HG02981 (cell line): ENCODE measurements around the gene ZNF341.

Experiments
- ATAC-seq: cut with Tn5 transposase; IDR thresholded peaks from one replicate; pipeline ENCODE4 v1.9.1; 2021; ENCODE audit warnings: mild to moderate bottlenecking, moderate library complexity; ENCODE audit not compliant: unreplicated experiment

ZNF341 gene

DNA sequence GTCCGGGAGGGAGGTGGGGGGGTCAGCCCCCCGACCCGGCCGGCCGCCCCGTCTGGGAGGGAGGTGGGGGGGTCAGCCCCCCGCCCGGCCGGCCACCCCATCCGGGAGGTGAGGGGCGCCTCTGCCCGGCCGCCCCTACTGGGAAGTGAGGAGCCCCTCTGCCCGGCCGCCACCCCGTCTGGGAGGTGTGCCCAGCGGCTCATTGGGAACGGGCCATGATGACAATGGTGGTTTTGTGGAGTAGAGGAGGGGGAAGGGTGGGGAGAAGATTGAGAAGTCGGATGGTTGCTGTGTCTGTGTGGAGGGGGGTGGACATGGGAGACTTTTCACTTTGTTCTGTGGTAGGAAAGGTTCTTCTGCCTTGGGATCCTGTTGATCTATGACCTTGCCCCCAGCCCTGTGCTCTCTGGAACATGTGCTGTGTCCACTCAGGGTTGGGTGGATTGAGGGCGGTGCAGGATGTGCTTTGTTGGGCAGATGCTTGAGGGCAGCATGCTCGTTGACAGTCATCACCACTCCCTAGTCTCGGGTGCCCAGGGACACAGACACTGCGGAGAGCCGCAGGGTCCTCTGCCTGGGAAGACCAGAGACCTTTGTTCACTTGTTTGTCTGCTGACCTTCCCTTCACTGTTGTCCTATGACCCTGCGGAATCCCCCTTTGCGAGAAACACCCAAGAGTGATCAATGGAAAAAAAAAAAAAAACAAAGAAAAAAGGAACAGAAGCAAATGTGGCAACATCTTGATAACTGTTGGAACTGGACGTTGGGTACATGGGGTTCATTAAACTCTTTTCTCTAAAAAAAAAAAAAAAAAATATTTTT, 30.0 kb upstream of the ZNF341 start:
- no peak for ATAC-seq

DNA sequence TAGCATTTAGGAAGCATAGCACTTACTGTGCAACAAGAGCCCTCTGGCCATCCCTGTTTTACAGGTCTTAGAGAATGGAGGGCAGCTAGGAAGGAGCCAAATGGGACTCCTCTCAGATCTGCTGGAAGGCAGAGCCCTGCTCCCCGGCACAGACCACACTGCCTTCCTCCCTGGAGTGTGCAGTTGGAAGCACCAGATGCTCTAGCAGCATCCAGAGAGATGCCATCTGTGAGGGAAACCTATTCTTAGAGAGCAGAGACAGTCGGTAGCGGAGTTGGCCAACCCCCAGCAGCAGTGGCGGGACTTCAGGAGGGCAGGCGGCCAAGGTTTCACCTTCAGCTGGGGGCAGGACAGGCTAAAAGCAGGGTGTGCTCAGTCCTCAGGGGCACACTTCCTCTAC, 28.9 kb upstream of the ZNF341 start:
- ATAC-seq: no peak

DNA sequence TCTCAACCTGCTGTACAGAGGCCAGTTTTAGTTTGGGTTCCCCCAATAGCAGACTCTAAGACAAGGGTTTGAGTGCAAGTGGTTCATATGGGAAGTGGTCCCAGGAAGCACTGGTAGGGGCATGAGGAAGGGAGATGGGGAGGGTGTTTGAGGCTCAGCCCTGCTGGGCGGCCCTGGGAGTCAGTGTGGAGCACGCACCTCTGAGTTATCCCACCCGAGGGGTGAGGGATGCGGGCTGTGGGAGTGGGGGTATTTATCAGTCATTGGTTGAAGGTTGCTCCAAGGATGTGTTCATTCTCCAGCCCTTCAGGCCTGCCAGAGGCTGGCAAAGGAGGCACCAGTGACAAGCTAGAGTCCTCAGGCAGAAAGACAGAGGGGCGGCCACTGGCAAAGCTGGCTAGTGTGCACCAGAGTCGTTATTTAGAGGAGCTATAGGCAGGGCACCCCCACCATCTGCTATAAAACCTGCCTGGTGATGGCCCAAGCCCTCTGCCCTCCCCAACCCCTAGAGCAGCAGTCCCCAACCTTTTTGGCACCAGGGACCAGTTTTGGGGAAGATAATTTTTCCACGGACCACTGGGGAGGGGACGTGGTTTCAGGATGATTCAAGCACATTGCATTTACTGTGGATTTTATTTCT, 28.2 kb upstream of the ZNF341 start:
- no peak for ATAC-seq

DNA sequence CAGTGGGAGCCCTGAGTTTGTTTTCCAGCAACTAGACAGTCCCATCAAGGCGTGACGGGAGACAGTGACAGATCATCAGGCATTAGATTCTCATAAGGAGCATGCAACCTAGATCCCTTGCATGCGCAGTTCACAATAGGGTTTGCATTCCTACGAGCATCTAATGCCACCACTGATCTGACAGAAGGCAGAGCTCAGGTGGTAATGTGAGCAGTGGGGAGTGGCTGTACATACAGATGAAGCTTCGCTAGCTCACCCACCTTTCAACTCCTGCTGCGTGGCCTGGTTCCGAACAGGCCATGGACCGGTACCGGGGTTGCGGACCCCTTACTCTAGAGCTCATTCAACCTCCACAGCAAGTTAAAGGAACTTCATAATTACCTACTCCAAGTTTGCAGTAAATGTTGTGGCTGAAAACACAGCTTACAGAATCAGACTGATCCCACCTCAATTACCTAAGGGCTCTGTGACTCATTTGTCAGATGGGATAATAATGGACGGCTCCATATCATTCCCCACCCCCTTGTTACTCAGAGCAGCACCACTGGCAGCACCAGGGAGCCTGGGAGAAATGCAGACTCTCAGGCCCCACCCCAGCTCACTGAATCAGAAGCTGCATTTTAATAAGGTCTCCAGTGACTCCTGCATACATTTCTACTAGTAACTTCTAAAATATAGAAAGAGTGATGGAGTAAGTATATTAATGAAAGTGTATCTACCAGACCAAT, 27.4 kb upstream of the ZNF341 start:
- ATAC-seq: no peak

DNA sequence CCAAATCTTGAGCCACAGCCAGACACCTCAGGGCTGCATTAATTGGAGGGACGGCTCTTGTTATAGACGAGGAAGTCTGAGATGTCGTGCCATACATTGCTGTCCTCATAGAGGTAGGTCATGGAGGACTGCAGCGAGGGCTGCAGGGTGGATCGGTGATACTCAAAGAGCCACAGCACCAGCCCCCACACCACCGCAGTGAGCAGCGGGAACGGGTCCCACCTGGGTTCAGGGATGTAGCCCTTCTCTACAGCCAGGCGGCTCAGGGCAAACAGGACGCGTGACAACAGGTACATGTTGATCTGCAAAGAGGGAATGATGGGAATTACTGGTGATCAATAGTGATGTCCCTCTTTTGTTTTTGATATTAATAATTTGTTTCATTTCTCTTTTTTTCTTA, 24.1 kb upstream of the ZNF341 start:
- ATAC-seq: no peak

DNA sequence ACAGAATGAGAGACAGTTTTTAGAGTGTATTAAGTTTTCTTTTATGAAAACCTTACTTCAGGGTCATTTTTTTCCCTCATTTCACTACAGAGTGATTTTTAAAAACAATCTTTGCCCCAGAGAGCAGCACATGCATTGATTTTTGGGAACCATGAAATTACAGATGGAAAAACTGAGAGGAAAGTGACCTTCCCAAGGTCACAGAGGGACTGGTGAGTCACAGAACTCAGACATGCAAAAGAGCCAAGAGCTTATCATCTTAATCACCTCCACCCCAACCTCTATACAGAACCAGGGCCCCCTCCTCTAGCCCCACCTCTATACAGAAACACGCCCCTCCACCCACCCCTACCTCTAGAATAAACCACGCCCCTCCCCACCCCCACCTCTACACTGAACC, 22.4 kb upstream of the ZNF341 start:
- no peak for ATAC-seq

DNA sequence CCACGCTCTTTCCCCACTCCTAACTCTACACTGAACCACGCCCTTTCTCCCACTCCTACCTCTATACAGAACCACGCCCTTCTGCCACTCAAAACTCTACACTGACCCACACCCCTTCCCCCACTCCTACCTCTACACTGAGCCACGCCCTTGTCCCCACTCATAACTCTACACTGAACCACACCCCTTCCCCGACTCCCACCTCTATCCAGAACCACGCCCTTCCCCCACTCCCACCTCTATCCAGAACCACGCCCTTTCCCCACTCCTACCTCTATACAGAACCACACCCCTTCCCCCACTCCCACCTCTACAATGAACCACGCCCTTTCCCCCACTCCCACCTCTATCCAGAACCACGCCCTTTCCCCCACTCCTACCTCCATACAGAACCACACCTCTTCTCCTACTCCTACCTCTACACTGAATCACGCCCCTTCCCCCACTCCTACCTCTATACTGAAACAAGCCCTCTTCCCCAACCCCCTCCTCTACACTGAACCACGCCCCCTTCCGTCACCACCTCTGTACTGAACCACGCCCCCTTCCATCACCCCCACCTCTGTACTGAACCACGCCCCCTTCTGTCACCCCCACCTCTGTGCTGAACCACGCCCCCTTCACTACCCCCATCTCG, 21.8 kb upstream of the ZNF341 start:
- no peak for ATAC-seq

DNA sequence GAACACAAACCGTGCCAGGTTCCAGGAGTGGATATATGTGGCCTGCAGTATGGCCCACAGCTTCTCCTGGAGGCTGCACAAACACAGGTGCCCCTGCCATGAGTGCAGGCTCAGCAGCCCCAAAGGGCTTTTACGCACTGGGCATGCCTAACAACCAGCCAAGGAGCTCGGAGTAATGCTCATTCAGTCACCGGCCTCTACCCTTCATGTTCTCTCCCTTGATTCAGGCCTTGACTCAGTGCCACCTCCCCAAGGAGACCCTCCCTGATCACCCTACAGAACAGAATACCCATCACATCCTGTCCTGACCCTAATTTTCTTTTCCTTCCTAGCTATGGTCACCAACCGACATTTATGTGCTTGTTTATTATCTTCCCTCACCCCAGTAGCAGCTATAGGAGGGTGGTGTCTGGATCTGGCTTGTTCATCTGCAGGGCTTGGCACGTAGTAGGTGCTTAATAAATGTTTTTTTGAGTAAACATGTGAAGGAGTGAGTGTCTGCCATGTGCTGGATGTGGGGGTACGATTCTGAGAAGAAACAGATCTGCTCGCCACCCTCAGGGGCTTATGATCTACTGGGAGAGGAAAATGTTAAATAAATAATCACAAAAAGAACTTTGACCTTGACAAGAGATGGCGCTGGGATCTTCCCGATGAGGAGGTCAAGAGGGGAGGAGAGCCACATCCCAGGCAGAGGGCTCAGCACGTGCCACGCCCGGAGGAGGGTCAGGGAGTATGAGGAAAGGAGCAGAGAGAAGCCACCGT, 20.9 kb upstream of the ZNF341 start:
- ATAC-seq: no peak

DNA sequence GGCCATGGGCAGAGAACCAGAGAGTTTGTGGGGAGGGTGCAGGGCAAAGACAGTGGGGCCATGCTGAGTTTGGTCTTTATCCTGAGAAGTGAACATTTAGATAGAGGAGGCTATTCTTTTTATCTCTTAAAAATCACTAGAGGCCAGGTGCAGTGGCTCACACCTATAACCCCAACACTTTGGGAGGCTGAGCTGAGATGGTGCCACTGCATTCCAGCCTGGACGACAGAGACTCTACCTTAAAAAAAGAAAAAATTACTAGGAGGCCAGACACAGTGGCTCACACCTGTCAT, 20.4 kb upstream of the ZNF341 start:
- ATAC-seq: no peak

DNA sequence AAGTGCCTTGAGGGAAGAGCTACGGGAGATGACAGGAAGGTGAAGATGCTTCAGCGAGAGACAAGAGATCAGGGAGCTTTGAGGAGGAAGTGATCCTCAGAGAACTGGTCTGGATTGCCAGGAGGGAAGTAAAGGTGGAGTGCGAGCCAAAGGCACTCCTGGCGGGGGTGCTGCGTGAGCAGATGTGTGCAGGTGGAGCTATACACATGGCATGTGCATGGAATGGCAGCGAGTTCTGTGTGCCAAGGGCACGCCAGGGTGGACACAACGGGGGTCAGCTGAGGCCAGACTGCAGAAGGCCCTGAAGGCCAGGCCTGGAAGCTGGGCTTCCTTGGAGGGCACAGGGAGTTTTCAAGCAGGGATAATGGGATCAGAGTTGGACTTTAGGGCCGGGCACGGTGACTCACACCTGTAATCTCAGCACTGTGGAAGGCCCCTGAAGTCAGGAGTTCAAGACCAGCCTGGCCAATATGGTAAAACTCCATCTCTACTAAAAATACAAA, 17.9 kb upstream of the ZNF341 start:
- ATAC-seq: no peak

DNA sequence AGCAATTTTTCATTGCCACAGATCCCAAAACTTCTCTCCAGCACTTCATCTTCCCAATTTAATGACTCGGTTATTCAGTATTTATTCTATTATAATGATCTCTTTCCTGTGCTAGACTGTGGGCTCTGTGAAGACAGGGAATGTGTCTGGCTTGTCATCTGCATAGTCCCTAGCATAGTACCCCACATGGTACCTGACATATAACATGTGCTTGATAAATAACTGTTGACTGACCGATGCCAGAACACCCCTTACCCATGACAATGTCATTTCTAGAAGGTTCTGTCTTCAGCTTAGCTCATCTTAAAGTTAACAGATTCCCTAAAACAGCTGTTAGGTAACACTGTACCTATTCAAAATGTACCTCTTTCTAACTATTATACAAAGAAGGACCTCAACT, 15.3 kb upstream of the ZNF341 start:
- no peak for ATAC-seq

DNA sequence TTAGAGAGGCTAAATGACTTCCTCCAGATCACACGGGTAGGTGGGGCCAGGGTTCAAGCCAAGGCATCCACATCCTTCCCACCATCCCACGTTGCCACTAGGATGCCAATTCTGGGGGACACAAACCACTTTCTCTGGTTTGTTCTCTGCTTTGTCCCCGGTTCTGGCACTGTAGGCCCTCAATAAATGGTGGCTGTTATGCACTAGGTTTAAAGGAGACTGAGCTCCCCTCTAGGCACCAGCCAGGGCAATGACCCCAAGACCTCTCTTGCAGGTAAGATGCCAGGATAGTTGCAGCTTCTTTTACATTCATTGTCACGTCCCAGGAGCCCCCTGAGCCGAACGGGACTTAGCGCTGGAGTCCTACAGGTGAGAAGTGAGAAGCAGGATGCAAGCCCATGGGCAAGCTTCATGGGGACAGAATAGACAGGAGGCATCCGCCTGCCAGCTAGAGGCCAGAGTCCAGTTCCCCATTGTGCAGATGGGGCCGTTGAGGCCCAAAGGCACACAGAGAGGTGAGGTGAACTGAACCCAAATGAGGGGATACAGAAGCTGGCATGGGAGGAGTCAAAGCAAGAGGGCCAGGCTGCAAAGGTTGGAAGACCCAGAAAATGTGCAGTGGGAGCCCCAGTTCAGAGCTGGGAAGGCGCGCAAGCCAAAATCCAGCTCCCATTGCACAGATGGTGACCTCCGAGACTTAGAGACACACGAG, 12.4 kb upstream of the ZNF341 start:
- no peak for ATAC-seq

DNA sequence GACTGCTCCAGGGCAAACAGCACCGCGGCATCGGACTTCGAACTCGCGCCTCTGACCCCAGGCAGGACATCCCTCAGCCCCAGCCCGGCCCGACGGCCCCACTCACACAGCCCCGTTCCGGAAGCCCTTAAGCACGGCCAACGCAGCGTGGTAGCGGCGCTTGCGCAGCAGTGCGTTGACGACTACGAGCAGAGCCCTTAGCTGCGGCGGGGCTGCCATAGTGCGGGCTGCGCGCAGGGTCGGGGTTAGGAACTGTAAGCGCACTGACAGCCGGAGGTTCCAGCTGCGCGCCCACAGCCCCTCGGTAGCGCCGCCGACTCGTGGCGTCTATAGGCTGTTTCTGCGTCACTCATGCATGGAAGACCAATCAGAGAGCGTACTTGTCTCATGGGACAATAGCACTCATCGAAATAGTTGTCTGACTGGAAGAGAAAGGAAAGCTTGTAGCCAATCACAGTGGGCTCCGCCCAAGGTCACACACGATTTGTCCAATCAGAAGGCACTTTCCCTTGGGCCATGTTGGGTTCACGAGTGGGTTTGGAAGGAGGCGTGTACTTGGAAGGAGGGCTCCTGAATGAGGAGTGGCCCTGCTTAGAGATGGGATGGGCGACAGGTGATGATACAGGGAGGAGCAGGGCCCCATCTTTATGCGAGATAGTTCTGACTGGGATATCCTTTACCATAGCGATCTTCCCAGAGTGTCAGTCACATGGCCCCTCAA, 11.6 kb upstream of the ZNF341 start, which contains the start of gene PXMP4:
PXMP4 (minus strand) TSS at position 322 of the 721 bp plus-strand sequence; CDS start at position 219, 103 bp downstream.
- ATAC-seq: peak; percentile 95

DNA sequence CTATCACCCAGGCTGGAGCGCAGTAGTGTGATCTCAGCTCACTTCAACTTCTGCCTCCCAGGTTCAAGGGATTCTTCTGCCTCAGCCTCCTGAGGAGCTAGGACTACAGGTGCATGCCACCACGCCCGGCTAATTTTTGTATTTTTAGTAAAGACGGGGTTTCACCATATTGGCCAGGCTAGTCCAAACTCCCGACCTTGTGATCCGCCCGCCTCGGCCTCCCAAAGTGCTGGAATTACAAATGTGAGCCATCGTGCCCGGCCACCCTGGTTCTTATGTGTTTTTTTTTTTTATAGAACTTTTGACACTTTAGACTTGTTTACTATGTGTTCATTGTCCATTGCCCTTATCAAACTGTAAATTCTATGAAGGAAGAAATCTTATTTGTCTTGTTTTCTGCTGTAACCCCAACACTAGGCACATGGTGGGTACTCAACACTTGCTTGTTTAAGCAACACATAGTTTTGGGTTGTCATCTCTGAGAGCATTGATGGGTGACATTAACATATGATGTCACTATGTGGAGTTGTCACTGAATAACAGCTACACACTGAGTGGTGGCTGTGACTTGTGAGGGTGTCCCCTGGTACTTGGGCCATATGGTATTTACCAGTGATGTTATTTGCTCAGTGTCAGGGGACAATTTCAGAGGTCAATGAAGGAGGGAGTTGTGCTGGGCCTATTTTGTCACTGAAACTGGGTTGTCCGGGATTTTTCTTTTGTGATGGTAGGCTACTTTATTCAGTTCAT, 10.2 kb upstream of the ZNF341 start:
- no peak for ATAC-seq

DNA sequence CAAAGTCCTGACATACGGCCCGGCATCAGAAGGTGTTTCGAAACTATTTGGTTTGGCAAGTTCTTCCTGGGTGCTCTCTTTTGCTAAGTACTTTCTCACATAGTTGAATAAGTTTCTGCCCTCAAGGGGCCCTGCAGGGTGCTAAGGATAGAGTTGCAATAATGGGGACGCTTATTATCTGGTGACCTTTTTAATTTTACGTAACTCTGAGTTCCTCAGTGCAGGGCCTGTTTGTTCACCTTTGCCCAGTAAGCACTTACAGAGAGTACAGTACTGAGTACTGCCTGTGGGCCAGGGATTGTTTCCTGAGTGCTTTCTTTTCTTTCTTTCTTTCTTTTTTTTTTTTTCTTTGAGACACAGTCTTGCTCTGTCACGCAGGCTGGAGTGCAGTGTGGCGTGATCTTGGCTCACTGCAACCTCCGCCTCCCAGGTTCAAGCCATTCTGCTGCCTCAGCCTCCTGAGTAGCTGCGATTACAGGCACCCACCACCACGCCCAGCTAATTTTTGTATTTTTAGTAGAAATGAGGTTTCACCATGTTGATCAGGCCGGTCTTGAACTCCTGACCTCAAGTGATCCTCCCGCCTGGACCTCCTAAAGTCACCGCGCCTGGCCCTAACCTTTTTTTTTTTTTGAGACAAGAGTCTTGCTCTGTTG, 7.2 kb upstream of the ZNF341 start:
- no peak for ATAC-seq

DNA sequence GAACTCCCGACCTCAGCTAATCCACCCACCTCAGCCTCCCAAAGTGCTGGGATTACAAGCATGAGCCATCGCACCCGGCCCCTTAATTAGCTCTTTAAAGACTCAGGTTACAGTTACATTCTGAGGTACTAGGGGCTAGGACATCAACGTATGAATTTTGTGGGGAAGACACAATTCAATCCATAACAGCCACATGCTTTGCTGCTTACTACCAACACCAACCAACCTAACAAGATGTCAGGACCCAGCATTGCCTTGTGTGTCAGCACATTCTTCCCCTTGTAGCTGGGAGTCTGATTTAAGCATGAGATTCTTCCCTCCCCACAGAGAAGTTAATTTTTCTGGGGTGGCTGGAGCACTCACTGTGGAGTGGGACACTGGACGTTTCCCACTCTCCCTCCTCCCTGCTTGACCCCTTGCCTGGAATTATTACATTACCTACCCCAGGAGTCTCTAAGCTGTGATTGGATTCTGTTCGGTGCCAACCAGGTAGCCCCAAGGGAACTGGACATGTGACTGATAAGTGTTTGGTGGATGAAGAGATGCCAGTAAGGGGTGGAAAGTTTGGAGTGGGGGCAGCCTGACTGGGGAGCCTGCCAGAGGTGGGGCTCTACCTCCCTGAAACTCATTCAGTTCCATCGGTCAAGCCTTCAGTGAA, 6.1 kb upstream of the ZNF341 start:
- ATAC-seq: no peak

DNA sequence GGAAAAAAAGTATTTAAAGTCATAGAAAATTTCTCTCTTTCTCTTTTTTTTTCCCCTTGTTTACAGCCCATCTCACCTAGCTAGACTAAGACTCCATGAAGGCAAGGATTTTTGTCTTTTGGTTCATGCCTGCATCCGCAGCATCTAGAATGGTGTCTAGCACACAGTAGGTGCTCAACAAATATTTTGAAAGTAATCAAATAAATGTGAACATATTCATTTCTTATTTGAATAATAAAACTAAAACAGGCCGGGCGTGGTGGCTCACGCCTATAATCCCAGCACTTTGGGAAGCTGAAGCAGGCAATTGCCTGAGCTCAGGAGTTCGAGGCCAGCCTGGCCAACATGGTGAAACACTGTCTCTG, 4.7 kb upstream of the ZNF341 start:
- ATAC-seq: no peak

DNA sequence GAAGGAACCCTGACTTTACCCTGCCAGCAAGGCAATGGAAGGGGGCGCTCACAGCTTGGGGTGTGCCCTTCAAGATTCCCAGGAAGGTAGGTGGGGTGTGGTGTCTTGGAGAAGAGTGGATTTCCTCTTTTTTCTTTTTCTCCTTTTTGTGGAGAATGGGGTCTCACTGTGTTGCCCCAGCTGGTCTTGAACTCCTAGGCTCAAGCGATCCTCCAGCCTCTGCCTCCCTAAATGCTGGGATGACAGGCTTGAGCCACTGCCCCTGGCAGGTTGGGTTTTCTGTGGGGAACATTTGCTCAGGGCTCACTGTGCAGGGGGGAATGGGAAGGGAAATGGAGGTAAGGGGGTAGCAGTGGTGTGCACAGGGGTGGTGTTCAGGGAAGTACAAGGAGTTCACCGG, 4.0 kb upstream of the ZNF341 start:
- ATAC-seq: no peak
